ENCODE data around the gene RTBDN. TPM values are rescaled to one million over a fixed set of nuclear protein-coding genes. Genes with fewer than 3 reads are reported as not detected.

Gene RTBDN
- total RNA-seq, 1 donor = not detected

DNA sequence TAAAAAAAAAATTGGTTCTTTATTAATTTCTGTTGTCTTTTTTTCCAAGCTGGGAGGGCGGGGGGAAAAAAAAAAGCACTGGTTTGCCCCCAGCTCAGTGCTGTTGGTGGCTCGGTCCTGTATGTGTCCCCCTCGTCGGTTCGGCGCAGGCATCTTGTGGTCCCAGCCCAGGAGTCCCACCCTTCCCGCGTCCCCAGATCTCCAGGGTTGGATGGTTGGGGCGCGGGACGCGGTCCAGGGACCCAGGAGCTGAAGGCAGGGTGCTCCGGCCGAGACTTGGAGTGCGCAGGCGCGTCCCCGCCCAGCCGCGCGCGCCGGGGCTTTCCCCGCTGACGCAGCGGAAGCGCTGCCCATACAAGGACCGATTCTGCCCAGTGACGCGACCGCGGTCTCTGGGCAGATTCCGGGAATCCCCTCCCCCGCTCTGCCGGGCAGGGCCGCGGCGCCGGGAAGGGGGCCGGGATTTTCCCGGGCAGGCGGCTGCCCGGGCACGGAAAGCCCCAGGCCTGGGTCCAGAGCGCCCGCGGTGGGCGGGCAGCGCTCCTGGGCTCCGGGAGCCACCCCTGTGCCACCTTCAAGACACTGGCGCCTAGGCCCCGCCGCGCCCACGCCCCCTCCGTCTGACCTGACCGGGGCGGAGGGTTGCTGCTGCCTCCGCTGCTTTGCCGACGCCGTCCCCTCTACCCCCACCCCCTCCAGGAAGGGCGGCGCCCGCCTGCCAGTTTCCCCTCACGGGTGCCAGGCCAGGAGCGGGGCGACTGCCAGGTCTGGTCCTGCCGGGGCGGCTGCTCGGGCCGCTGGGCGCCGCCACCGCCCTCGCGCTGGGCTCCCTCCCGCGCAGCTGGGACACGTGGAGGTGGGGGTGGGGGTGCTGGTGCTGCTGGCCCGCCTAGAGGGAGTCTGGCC is 40.8 kb downstream of the RTBDN start:
- TF ChIP-seq, protein P1, sequence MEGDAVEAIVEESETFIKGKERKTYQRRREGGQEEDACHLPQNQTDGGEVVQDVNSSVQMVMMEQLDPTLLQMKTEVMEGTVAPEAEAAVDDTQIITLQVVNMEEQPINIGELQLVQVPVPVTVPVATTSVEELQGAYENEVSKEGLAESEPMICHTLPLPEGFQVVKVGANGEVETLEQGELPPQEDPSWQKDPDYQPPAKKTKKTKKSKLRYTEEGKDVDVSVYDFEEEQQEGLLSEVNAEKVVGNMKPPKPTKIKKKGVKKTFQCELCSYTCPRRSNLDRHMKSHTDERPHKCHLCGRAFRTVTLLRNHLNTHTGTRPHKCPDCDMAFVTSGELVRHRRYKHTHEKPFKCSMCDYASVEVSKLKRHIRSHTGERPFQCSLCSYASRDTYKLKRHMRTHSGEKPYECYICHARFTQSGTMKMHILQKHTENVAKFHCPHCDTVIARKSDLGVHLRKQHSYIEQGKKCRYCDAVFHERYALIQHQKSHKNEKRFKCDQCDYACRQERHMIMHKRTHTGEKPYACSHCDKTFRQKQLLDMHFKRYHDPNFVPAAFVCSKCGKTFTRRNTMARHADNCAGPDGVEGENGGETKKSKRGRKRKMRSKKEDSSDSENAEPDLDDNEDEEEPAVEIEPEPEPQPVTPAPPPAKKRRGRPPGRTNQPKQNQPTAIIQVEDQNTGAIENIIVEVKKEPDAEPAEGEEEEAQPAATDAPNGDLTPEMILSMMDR (IDR thresholded peaks at IDR 0.05; ENCODE audit: insufficient read depth, low read depth, low read length) = no peak
- peak; percentile 95 for DNase-seq (ENCODE audit: low read depth)

DNA sequence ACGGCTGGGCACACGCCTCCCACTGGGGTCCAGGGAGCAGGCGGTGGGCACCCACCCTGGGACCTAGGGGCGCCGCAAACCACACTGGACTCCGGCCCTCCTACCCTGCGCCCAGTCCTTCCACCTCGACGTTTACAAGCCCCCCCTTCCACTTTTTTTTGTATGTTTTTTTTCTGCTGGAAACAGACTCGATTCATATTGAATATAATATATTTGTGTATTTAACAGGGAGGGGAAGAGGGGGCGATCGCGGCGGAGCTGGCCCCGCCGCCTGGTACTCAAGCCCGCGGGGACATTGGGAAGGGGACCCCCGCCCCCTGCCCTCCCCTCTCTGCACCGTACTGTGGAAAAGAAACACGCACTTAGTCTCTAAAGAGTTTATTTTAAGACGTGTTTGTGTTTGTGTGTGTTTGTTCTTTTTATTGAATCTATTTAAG is 41.5 kb downstream of the RTBDN start:
- DNase-seq (ENCODE audit: low read depth) = no peak
- H3K4me3 ChIP-seq (ENCODE audit: low read depth, low read length) = peak overlapping the region; percentile 77
- TF ChIP-seq, protein P1 (IDR thresholded peaks at IDR 0.05; ENCODE audit: insufficient read depth, low read depth, low read length) = no peak

More for the DNA sequence above, 40.8 kb downstream of the RTBDN start:
- H3K4me3 ChIP-seq (ENCODE audit: low read depth, low read length) = peak overlapping the region; percentile 77

DNA sequence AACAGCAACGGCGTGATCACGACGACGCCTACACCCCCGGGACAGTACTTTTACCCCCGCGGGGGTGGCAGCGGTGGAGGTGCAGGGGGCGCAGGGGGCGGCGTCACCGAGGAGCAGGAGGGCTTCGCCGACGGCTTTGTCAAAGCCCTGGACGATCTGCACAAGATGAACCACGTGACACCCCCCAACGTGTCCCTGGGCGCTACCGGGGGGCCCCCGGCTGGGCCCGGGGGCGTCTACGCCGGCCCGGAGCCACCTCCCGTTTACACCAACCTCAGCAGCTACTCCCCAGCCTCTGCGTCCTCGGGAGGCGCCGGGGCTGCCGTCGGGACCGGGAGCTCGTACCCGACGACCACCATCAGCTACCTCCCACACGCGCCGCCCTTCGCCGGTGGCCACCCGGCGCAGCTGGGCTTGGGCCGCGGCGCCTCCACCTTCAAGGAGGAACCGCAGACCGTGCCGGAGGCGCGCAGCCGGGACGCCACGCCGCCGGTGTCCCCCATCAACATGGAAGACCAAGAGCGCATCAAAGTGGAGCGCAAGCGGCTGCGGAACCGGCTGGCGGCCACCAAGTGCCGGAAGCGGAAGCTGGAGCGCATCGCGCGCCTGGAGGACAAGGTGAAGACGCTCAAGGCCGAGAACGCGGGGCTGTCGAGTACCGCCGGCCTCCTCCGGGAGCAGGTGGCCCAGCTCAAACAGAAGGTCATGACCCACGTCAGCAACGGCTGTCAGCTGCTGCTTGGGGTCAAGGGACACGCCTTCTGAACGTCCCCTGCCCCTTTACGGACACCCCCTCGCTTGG is 42.1 kb downstream of the RTBDN start:
- H3K4me3 ChIP-seq (ENCODE audit: low read depth, low read length) = peak overlapping the region; percentile 77
- peak; percentile 55 for DNase-seq (ENCODE audit: low read depth)
- TF ChIP-seq, protein P1 (IDR thresholded peaks at IDR 0.05; ENCODE audit: insufficient read depth, low read depth, low read length) = no peak

DNA sequence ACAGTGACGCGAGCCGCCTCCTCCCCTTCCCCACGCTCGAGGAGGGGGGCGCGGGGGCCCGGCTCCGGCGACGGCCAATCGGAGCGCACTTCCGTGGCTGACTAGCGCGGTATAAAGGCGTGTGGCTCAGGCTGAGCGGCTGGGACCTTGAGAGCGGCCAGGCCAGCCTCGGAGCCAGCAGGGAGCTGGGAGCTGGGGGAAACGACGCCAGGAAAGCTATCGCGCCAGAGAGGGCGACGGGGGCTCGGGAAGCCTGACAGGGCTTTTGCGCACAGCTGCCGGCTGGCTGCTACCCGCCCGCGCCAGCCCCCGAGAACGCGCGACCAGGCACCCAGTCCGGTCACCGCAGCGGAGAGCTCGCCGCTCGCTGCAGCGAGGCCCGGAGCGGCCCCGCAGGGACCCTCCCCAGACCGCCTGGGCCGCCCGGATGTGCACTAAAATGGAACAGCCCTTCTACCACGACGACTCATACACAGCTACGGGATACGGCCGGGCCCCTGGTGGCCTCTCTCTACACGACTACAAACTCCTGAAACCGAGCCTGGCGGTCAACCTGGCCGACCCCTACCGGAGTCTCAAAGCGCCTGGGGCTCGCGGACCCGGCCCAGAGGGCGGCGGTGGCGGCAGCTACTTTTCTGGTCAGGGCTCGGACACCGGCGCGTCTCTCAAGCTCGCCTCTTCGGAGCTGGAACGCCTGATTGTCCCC is 42.9 kb downstream of the RTBDN start, which contains the start of gene JUNB:
TSS of gene JUNB (plus strand) at position 142 of the 706 bp plus-strand sequence. CDS start at position 428, 286 bp downstream.
- TF ChIP-seq, protein P1 (IDR thresholded peaks at IDR 0.05; ENCODE audit: insufficient read depth, low read depth, low read length) = peak; percentile 2

DNA sequence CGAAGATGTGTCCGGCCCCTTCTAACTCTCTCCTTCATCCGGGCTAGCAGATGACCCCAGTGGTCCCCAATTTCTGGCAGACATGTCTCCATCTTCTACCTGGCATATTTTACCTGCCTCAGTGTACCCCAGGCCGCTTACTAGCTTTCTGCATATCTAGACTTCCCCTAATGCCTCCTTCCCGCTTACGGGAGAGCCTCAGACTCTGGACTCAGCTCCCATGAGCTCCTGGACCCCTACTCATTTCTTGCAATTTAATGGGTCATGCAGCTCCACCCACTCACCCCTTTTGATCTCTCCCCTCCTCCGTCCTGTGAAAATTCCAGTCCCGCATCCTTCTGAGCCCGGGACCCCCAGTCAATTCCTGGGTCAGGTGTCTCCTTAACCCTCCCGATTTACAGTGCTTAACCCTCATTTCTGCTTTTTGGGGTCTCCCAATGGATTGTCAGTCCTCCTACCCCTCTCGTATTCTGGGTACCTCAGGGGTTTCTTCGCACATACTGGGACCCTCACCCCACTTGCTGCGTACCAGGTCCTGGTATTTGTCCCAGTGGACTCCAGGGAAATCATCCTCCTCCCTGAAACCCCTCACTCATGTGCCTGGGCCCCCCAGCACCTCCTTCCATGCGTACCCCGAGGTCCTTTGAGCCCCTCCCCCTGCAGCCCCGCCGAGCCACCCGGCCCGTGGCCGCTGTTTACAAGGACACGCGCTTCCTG is 43.6 kb downstream of the RTBDN start:
- TF ChIP-seq, protein P1 (IDR thresholded peaks at IDR 0.05; ENCODE audit: insufficient read depth, low read depth, low read length) = no peak
- peak overlapping the region; percentile 77 for H3K4me3 ChIP-seq (ENCODE audit: low read depth, low read length)
- no peak for DNase-seq (ENCODE audit: low read depth)

More for the DNA sequence above, 42.9 kb downstream of the RTBDN start, which contains the start of gene JUNB:
- peak; percentile 98 for DNase-seq (ENCODE audit: low read depth)
- peak within 1 kb of the TSS; percentile 77 for H3K4me3 ChIP-seq (ENCODE audit: low read depth, low read length)

All from fibroblast of villous mesenchyme (primary cell).